OCI-LY7 (cell line): Measurements from ENCODE around the gene KNDC1. TPM values are rescaled to one million over a fixed set of nuclear protein-coding genes. Genes with fewer than 3 reads are reported as not detected.

Experiments used
- BruUV-seq: library from RNA; stranded (reverse); fragments of 400-500 nt; replicated peaks from 2 replicates; lab custom pipeline; 2021; lab: Mats Ljungman, UMichigan
- CTCF ChIA-PET: fragments of 300-600 bp; sonication (Branson Sonifier 250); formaldehyde crosslinking; loops from one replicate; lab custom pipeline; 2022; ENCODE audit warnings: antibody characterized with exemption; ENCODE audit not compliant: unreplicated experiment; lab: Charles Lee
- POLR2A ChIA-PET: fragments of 300-600 bp; sonication (Branson Sonifier 250); formaldehyde crosslinking; loops from one replicate; lab custom pipeline; 2022; ENCODE audit warnings: antibody characterized with exemption; lab: Charles Lee
- DNase-seq: peaks from one replicate; pipeline ENCODE4 v3.0.0-alpha.2; 2015; ENCODE audit warnings: low spot score
- H2AFZ ChIP-seq: fragments of 200-600 bp; sonication (generic), shearing (Covaris generic); 2 replicates; pipeline ENCODE4 v1.6.1; 2014; ENCODE audit warnings: mild to moderate bottlenecking, antibody characterized with exemption, low read length, moderate library complexity
- H3K27ac ChIP-seq: fragments of 200-600 bp; sonication (generic); 2 replicates; pipeline ENCODE4 v1.5.1; 2014; ENCODE audit warnings: mixed run types, low read depth, mild to moderate bottlenecking, moderate library complexity, low read length, inconsistent platforms; ENCODE audit not compliant: poor library complexity, severe bottlenecking
- H3K36me3 ChIP-seq: fragments of 200-600 bp; sonication (generic); 2 replicates; pipeline ENCODE4 v1.6.1; 2014; ENCODE audit warnings: mild to moderate bottlenecking, antibody characterized with exemption, low read length, moderate library complexity, mixed read lengths; ENCODE audit not compliant: insufficient read depth
- H3K4me1 ChIP-seq: fragments of 200-600 bp; sonication (generic); 2 replicates; pipeline ENCODE4 v1.5.1; 2014; ENCODE audit warnings: mild to moderate bottlenecking, low read length; ENCODE audit not compliant: insufficient read depth, poor library complexity, severe bottlenecking
- H3K4me2 ChIP-seq: fragments of 200-600 bp; sonication (generic); 2 replicates; pipeline ENCODE4 v1.6.1; 2014; ENCODE audit warnings: mild to moderate bottlenecking, low read length
- H3K4me3 ChIP-seq: fragments of 200-600 bp; sonication (generic); 2 replicates; pipeline ENCODE4 v1.5.1; 2014; ENCODE audit warnings: mild to moderate bottlenecking, low read depth, low read length; ENCODE audit not compliant: poor library complexity, severe bottlenecking
- H3K79me2 ChIP-seq: fragments of 200-600 bp; sonication (generic); 2 replicates; pipeline ENCODE4 v1.6.1; 2016; ENCODE audit warnings: low read depth, mild to moderate bottlenecking, low read length, moderate library complexity, mixed read lengths; ENCODE audit not compliant: insufficient read depth
- H3K9me2 ChIP-seq: fragments of 200-600 bp; sonication (generic); 2 replicates; pipeline ENCODE4 v1.6.1; 2016; ENCODE audit warnings: mild to moderate bottlenecking, low read length, mixed read lengths; ENCODE audit not compliant: insufficient read depth
- H3K9me3 ChIP-seq: fragments of 200-600 bp; sonication (generic); 2 replicates; pipeline ENCODE4 v1.6.1; 2014; ENCODE audit warnings: mild to moderate bottlenecking, mixed run types, low read length, mixed read lengths
- H4K20me1 ChIP-seq: fragments of 200-600 bp; sonication (generic); 2 replicates; pipeline ENCODE4 v1.6.1; 2014; ENCODE audit warnings: mild to moderate bottlenecking, antibody characterized with exemption, low read length, moderate library complexity, mixed read lengths; ENCODE audit not compliant: insufficient read depth
- EZH2phosphoT487 ChIP-seq: fragments of 200-600 bp; sonication (generic); IDR thresholded peaks from 2 replicates; pipeline ENCODE4 v1.6.1; 2018; ENCODE audit warnings: low read depth, borderline replicate concordance, mild to moderate bottlenecking, mixed run types, antibody characterized with exemption, low read length, moderate library complexity, mixed read lengths
- intact Hi-C: fragments of 100-400 bp; cut with micrococcal nuclease; formaldehyde crosslinking; loops from one replicate; pipeline ENCODE4 v1.10.0; 2022; ENCODE audit not compliant: unreplicated experiment
- total RNA-seq, 2 experiments: library from RNA; depleted of rRNA in 1 of 2; stranded (reverse); fragments of >200 nt in 1 of 2; shearing (Covaris generic) in 1 of 2; gene quantifications; 2 replicates each; pipeline ENCODE4 v1.2.3, GENCODE V29; 2014 to 2022
- TF ChIP-seq, protein P1 (sequence below): fragments of 200-600 bp; sonication (generic); conservative IDR thresholded peaks from 2 replicates; pipeline ENCODE4 v1.5.1; 2014; ENCODE audit warnings: mild to moderate bottlenecking, antibody characterized with exemption, low read length, moderate library complexity, mixed read lengths

The KNDC1 gene
- total RNA-seq, 2 experiments from 2014 or later = not detected

DNA sequence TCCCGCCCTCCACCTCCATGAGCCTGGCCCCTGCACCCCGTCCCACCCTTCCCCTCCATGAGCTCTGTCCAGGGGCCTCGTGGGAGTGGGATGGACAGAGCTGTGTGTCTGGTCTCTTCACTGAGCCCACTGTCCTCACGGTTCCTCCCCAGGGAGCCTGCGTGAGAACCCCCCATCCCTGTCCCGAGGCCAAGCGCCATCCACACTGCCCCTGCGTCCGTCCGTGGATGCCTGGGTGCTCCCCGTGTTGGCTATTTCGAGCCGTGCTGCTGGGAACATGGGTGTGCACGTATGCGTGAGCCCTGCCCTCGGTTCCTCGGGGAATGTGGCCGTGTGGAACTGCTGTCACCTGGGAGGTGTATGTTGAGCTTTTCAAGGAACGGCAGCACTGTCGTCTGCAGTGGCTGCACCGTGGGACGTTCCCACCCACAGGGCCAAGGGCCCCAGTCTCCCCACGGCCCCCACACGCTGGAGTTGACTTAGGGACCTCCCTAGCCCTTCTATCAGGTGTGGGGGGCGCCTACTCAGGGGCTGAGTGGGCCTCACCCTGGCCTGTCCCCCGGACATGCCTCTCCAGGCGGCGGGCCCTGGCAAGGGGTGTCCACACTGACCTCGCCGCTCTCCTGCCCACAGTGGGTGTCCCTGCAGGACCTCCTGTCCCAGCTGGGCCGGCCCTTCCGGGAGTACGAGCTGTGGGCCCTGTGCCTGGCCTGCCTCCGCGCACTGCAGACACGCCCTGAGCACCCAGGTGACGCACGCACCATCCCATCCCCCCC is 28.1 kb downstream of the KNDC1 start:
- DNase-seq = no peak
- no peaks in the 10 kb centered on the region for H3K9me3 ChIP-seq
- ChIA-PET CTCF (interaction anchor here (0.6 kb wide), 1 partner anchor 530 kb away, joined by 6 read pairs; no protein-coding TSS in a partner anchor), POLR2A (no interaction called here)
- H2AFZ ChIP-seq = no peak overlapping the region
- TF ChIP-seq, protein P1, sequence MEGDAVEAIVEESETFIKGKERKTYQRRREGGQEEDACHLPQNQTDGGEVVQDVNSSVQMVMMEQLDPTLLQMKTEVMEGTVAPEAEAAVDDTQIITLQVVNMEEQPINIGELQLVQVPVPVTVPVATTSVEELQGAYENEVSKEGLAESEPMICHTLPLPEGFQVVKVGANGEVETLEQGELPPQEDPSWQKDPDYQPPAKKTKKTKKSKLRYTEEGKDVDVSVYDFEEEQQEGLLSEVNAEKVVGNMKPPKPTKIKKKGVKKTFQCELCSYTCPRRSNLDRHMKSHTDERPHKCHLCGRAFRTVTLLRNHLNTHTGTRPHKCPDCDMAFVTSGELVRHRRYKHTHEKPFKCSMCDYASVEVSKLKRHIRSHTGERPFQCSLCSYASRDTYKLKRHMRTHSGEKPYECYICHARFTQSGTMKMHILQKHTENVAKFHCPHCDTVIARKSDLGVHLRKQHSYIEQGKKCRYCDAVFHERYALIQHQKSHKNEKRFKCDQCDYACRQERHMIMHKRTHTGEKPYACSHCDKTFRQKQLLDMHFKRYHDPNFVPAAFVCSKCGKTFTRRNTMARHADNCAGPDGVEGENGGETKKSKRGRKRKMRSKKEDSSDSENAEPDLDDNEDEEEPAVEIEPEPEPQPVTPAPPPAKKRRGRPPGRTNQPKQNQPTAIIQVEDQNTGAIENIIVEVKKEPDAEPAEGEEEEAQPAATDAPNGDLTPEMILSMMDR = no peak
- TF ChIP-seq EZH2phosphoT487 = no peak
- no peak overlapping the region for H3K27ac ChIP-seq
- no TSS peak for BruUV-seq
- no peaks in the 10 kb centered on the region for H3K4me1 ChIP-seq
- H3K36me3 ChIP-seq = no peaks in the 10 kb centered on the region
- no peak overlapping the region for H3K4me3 ChIP-seq
- no peak overlapping the region for H3K4me2 ChIP-seq
- no peaks in the 10 kb centered on the region for H4K20me1 ChIP-seq
- intact Hi-C loops = no loop called here
- H3K79me2 ChIP-seq = no peaks in the 10 kb centered on the region
- H3K9me2 ChIP-seq = no peaks in the 10 kb centered on the region

DNA sequence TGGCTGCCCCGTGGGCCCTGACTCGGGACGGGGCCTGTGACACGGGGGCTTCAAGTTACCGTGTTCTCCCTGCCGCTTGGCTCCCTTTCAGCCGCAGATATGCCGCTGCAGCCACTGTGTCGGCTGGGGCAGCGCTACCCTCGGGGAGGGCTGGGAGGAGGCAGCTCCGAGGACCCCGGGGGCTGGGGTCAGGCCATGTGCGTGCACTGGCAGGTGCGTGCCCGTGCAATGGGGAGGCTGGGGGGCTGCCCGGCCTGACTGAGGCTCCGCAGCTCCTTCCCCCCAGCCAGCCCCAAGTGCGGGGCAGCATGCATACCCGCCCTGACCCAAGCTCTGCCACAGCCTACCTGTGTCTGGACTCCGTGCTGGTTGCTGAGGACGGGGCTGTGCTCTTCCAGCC is 29.2 kb downstream of the KNDC1 start:
- Histone ChIP-seq H3K9me2 (no peaks in the 10 kb centered on the region), H4K20me1 (no peaks in the 10 kb centered on the region), H3K9me3 (no peaks in the 10 kb centered on the region), H2AFZ (no peak overlapping the region), H3K79me2 (no peaks in the 10 kb centered on the region), H3K4me1 (no peaks in the 10 kb centered on the region), H3K4me2 (no peak overlapping the region), H3K4me3 (no peak overlapping the region), H3K27ac (no peak overlapping the region), H3K36me3 (no peaks in the 10 kb centered on the region)
- POLR2A ChIA-PET = no interaction called here
- TF ChIP-seq, protein P1 = no peak
- TF ChIP-seq EZH2phosphoT487 = no peak
- CTCF ChIA-PET = no interaction called here
- intact Hi-C loops = no loop called here
- BruUV-seq = no TSS peak
- DNase-seq = no peak

DNA sequence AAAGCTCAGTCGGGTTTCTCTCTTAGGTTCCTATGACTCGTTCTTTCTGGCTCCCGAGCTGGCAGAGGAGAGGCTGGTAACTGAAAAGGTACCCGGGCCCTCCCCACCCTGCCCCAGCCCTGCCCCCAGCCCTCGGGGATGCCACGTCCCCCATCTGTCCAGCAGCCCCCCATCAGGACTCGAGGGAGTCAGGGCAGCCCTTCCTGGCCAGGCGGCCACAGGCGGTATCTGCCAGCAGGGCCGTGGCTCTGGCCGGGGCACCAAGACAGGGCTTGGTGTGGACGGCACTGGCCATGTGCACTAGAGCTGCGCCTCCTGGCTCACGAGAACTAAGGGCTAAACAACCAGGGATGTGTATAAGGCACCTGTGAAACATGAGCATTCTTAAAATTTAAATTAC is 29.7 kb downstream of the KNDC1 start:
- Histone ChIP-seq H4K20me1 (no peaks in the 10 kb centered on the region), H3K4me1 (no peaks in the 10 kb centered on the region), H3K9me2 (no peaks in the 10 kb centered on the region), H3K27ac (no peak overlapping the region), H3K9me3 (no peaks in the 10 kb centered on the region), H3K79me2 (no peaks in the 10 kb centered on the region), H3K4me3 (no peak overlapping the region), H3K4me2 (no peak overlapping the region), H2AFZ (no peak overlapping the region), H3K36me3 (no peaks in the 10 kb centered on the region)
- ChIA-PET POLR2A (no interaction called here), CTCF (no interaction called here)
- BruUV-seq = no TSS peak
- TF ChIP-seq, protein P1 = no peak
- no peak for TF ChIP-seq EZH2phosphoT487
- intact Hi-C loops = no loop called here
- DNase-seq = no peak
